CMK (cell line): ENCODE results near the gene CNTNAP2.

Experiments used
- DNase-seq: peaks from one replicate; pipeline ENCODE4 v3.0.0-alpha.2; 2010; ENCODE audit warnings: low read depth

Gene CNTNAP2

GRCh38 chr7:146591976-146592375 lies 475.4 kb downstream of the CNTNAP2 start:
- DNase-seq, result no peak

- DNase-seq, result no peak
Observed at GRCh38 chr7:146606628-146607027, 490.0 kb downstream of the CNTNAP2 start.

GRCh38 chr7:146619641-146620040 lies 503.0 kb downstream of the CNTNAP2 start:
- DNase-seq, result no peak

GRCh38 chr7:146626912-146627311 lies 510.3 kb downstream of the CNTNAP2 start:
- DNase-seq, result no peak

GRCh38 chr7:146635205-146636032 lies 518.8 kb downstream of the CNTNAP2 start:
- DNase-seq, result no peak

- no peak for DNase-seq
Observed at GRCh38 chr7:146636033-146636356, 519.4 kb downstream of the CNTNAP2 start.

- no peak for DNase-seq
Observed at GRCh38 chr7:146636581-146636980, 520.0 kb downstream of the CNTNAP2 start.

- no peak for DNase-seq
Observed at GRCh38 chr7:146639291-146639690, 522.7 kb downstream of the CNTNAP2 start.

GRCh38 chr7:146641491-146641890 lies 524.9 kb downstream of the CNTNAP2 start:
- DNase-seq, result no peak

- no peak for DNase-seq
Observed at GRCh38 chr7:146645383-146645976, 528.9 kb downstream of the CNTNAP2 start.

- no peak for DNase-seq
Observed at GRCh38 chr7:146647445-146647844, 530.8 kb downstream of the CNTNAP2 start.

- no peak for DNase-seq
Observed at GRCh38 chr7:146652176-146652575, 535.6 kb downstream of the CNTNAP2 start.

GRCh38 chr7:146654048-146654447 lies 537.4 kb downstream of the CNTNAP2 start:
- no peak for DNase-seq

- DNase-seq, result no peak
Observed at GRCh38 chr7:146655928-146656797, 539.6 kb downstream of the CNTNAP2 start.

GRCh38 chr7:146656988-146657387 lies 540.4 kb downstream of the CNTNAP2 start:
- no peak for DNase-seq

- DNase-seq, result no peak
Observed at GRCh38 chr7:146658604-146659003, 542.0 kb downstream of the CNTNAP2 start.

GRCh38 chr7:146659732-146660131 lies 543.1 kb downstream of the CNTNAP2 start:
- DNase-seq, result no peak

GRCh38 chr7:146660839-146661238 lies 544.2 kb downstream of the CNTNAP2 start:
- DNase-seq, result no peak

GRCh38 chr7:146661435-146661834 lies 544.8 kb downstream of the CNTNAP2 start:
- DNase-seq, result no peak

GRCh38 chr7:146661929-146662328 lies 545.3 kb downstream of the CNTNAP2 start:
- DNase-seq, result no peak

GRCh38 chr7:146665023-146665422 lies 548.4 kb downstream of the CNTNAP2 start:
- DNase-seq, result no peak

- DNase-seq, result no peak
Observed at GRCh38 chr7:146670532-146670931, 553.9 kb downstream of the CNTNAP2 start.

GRCh38 chr7:146681487-146681886 lies 564.9 kb downstream of the CNTNAP2 start:
- no peak for DNase-seq
